Stimulated activated CD8-positive, alpha-beta memory T cell treated with anti-CD3 and anti-CD28 coated beads, Interleukin-15, amount 100 ng/mL, for 24 hours (primary cell): Measurements from ENCODE around the gene COQ10B.

ENCODE experiments used
- DNase-seq: peaks from one replicate; pipeline ENCODE4 v3.0.0-alpha.2; 2020; ENCODE audit warnings: low read depth

The COQ10B gene

DNA sequence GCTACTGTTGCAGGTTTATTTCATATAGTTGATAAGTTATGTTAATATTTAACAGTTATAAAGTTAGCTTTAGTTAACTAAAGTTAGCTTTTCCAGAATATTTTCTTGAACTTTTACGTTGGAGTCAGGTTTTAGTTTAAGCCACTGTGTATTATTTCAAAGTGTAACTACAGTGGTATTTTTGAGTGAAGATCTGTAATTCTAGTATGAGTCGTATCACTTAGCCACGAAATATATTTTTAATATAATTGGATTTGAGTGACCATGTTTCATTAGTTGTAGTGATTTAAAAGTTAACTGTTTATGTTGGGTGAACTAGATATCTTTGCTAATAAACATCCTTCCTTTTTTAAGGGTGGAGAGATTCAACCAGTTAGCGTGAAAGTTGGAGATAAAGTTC, 49.3 kb downstream of the COQ10B start:
- DNase-seq: no peak

DNA sequence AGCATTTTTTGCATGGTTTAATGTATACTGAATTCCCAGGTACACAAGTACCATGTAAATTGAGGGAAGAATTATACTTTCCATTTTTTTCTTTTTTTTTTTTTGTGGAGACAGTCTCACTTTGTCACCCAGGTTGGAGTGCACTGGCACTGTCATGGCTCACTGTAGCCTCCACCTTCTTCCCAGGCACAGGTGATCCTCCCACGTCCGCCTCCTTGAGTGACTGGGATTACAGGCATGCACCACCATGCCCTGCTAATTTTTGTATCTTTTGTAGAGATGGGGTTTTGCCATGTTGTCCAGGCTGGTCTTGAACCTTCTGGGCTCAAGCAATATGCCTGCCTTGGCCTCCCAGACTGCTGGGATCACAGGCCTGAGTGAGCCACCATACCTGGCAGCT, 50.6 kb downstream of the COQ10B start:
- DNase-seq: no peak

DNA sequence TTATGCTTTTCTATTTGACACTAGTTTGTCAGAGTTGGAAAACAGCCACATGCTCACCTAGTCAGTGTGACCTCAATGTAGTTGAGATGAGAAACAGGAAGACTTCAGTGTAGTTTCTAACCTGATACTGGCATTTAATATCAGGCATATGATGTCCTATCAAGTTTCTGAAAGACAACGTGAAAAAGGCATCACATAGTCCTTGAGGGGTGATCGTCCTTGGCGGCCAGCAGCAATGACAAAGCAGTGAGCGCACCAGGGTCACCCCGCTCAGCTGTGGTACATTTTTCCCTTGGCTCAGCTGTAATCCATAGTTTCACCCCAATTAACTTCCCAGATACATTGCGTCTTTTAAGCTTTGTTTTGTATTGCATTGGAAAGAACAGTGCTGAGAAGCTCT, 51.2 kb downstream of the COQ10B start:
- no peak for DNase-seq

DNA sequence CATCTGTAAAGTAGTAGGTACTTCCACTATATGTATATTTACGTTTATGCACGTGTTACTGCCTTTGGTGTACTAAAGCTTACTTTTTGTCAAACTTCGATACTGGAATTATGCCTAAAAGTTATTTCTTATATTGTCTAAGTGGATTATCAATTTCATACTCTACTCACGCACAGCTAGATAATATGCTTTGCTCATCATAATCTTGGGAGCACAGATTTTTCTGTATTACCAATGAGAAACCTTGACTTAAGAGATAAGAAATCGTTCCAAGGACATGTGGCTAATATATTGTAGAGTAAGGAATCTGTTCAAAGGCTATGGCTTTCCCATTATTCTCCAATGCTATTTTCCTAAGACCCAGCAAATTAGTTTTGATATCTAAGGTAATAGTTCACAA, 53.3 kb downstream of the COQ10B start:
- no peak for DNase-seq

DNA sequence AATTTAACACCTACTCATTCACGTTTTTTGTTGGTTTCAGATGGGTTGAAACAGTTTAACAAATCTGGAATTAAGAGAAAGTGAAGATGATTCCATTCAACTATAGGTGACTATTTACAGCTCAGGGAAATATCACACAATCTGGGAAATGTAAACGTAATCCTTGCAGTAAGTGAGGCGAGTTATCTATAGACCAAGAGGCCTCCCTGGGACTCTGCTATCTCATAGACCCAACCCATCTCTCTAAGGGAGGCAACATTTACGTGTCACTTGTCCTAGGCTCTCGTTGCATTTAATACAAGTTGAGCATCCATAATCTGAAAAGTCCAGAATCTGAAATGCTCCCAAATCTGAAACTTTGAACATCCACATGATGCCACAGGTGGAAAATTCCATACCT, 60.6 kb downstream of the COQ10B start:
- no peak for DNase-seq

DNA sequence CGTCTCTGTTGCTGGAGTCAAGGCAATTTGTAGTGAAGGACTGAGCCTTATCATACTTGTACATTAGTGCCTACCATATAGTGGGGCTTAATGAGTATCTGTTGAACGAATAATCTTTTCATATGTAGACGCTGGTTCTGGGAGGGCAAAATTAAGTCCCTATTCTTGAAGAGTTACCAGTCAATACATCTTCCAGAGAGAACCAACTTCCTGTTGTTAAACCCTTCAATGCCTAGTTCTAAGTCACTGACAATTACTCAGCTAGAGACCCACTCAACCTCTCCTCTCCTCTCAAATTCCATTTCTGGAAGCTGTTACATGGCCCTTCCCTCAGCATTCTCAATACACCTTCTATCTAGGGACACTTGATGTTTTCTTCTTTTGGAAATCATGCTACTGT, 61.4 kb downstream of the COQ10B start:
- no peak for DNase-seq

DNA sequence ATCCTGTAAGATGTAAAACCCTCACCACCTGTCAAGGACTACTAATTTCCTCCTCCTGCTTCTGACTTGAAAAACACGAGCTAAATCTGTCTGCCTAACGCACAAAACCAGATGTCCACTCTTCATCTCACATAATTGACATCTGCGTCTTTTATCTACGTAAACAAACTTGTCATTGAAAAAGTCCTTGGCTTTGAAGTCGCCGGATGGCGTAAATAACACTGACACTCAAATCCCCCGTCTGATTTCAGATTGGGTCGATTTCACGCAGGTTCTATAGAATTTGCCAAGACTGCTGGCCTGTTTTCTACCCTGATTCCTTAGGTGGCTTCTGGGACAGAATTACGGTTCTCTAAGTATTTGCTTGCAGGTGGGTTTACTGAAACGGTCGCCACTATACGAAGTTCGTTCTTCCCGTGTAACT, 62.0 kb downstream of the COQ10B start:
- no peak for DNase-seq

DNA sequence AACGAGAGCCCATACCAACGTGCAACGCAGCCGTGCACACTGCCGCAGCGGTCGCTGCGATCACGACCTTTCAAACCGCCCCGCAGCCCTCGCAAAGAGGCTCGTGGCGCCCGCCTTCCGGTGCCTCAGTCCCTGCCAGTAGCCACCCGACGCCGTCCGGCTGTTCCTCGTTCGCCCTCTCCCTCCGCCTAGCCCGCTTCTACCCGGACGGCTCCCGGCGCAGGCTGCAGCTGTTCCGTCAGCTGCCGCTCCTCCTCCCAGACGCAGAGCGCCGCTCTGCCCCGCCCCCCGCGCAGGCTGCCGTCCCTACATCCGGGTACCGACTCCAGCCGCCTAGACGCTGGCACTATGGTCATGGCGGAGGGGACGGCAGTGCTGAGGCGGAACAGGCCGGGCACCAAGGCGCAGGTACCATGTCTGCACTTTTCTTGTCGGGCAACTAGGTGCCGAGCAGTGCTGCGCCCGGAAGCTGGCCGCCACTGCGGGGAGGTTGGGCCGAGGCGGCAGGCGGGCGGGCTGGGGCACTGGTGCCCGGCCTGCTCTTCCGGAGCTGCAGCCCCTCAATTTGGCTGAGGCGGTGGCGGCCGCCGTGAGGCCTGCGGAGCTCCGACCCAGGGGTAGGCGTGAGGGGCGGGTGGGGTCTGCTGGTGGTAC, 62.5 kb downstream of the COQ10B start, which contains the start of gene MOB4:
Gene MOB4, plus strand, starts transcription at position 328 of the 654 bp plus-strand sequence. Its CDS starts 21 bp downstream, at position 349.
- peak; percentile 88 for DNase-seq

DNA sequence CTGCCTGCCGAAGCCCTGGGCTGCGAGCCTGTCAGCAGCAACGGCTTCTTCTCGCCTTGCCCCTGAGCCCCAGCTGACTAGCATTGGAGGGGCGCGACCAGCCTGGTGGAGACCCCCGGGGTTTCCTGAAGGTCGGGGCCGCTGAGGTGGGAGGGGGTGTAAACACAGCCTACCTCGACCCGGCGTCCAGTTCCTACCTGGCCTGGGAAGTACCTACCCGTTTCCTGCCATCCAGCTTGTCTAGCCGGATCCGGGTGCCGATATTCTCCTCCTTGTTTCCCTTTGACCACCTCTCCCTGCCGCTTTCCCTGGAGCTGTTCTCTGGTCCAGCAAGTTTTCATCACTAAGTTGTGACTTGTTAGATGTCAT, 63.0 kb downstream of the COQ10B start:
- DNase-seq: peak; percentile 7

DNA sequence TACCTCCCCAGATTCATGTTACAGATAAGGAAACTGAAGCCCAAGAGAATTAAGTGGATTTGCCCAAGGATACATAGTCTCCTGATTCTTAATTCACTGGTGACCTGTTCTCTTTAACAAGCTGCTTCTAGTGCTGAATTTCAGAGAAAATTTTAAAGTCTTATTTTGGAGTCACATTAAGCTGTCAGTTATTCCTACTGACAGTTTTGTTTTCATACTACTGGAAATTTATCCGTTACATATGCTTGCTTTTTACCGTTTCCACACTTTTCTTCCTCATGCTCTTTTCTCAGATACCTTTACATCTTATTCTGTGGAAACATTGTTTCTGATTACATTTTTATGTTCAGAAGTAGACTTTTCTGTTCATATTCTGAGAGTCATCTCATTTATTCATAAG, 63.8 kb downstream of the COQ10B start:
- no peak for DNase-seq
